OCI-LY1 (cell line): ENCODE measurements around the gene ZMIZ2.
"Not testable (repeated sequence)": the region's sequence is repeated elsewhere in the genome, so short reads cannot be mapped to it uniquely, and the experiment has no call there.

Source experiments
- H2AFZ ChIP-seq: fragments of 200-600 bp; sonication (generic), shearing (Covaris generic); 2 replicates; pipeline ENCODE4 v1.6.0; 2014; ENCODE audit warnings: antibody characterized with exemption, mild to moderate bottlenecking, low read length
- H3F3A ChIP-seq: fragments of 200-600 bp; sonication (generic), shearing (Covaris generic); 2 replicates; pipeline ENCODE4 v1.6.0; 2014; ENCODE audit warnings: mild to moderate bottlenecking, antibody characterized with exemption, low read length, moderate library complexity; ENCODE audit not compliant: insufficient read depth
- H3K27ac ChIP-seq: fragments of 200-600 bp; sonication (generic); 2 replicates; pipeline ENCODE4 v1.5.1; 2014; ENCODE audit warnings: low read length, mixed run types, mild to moderate bottlenecking, low read depth; ENCODE audit not compliant: poor library complexity, severe bottlenecking
- H3K27me3 ChIP-seq: fragments of 200-600 bp; sonication (generic); 2 replicates; pipeline ENCODE4 v1.6.0; 2014; ENCODE audit warnings: antibody characterized with exemption, mild to moderate bottlenecking, low read length, moderate library complexity; ENCODE audit not compliant: insufficient read depth
- H3K36me3 ChIP-seq: fragments of 200-600 bp; sonication (generic); 2 replicates; pipeline ENCODE4 v1.6.1; 2014; ENCODE audit warnings: mild to moderate bottlenecking, antibody characterized with exemption, low read length, moderate library complexity, mixed read lengths; ENCODE audit not compliant: insufficient read depth
- H3K4me1 ChIP-seq: fragments of 200-600 bp; sonication (generic); 2 replicates; pipeline ENCODE4 v1.5.1; 2014; ENCODE audit warnings: mild to moderate bottlenecking, low read length, moderate library complexity; ENCODE audit not compliant: insufficient read depth, severe bottlenecking
- H3K4me2 ChIP-seq: fragments of 200-600 bp; sonication (generic), shearing (Covaris generic); 2 replicates; pipeline ENCODE4 v1.6.1; 2014; ENCODE audit warnings: low read length
- H3K4me3 ChIP-seq: fragments of 200-600 bp; sonication (generic); 2 replicates; pipeline ENCODE4 v1.5.1; 2014; ENCODE audit warnings: low read length, low read depth, mild to moderate bottlenecking, mixed read lengths; ENCODE audit not compliant: poor library complexity, severe bottlenecking
- H3K79me2 ChIP-seq: fragments of 200-600 bp; shearing (Covaris generic); 2 replicates; pipeline ENCODE4 v1.6.1; 2016; ENCODE audit warnings: mixed run types, low read length, mixed read lengths; ENCODE audit not compliant: insufficient read depth
- H3K9ac ChIP-seq: fragments of 200-600 bp; sonication (generic), shearing (Covaris generic); 2 replicates; pipeline ENCODE4 v1.6.1; 2014; ENCODE audit warnings: mild to moderate bottlenecking, low read length, mixed read lengths
- H3K9me2 ChIP-seq: fragments of 200-600 bp; sonication (generic), shearing (Covaris generic); 2 replicates; pipeline ENCODE4 v1.6.1; 2014; ENCODE audit warnings: low read depth, mild to moderate bottlenecking, low read length, mixed read lengths
- H3K9me3 ChIP-seq: fragments of 200-600 bp; shearing (Covaris generic); 2 replicates; pipeline ENCODE4 v1.6.1; 2014; ENCODE audit warnings: low read length, mixed read lengths
- H4K20me1 ChIP-seq: fragments of 200-600 bp; sonication (generic), shearing (Covaris generic); 2 replicates; pipeline ENCODE4 v1.6.0; 2016; ENCODE audit warnings: mild to moderate bottlenecking, low read length; ENCODE audit not compliant: insufficient read depth
- CTCF ChIP-seq: fragments of 200-600 bp; sonication (generic), shearing (Covaris generic); IDR thresholded peaks from 2 replicates; pipeline ENCODE4 v1.5.1; 2017; ENCODE audit warnings: mild to moderate bottlenecking, antibody characterized with exemption, low read length, moderate library complexity, mixed read lengths
- EZH2 ChIP-seq: fragments of 200-600 bp; sonication (generic), shearing (Covaris generic); IDR thresholded peaks from 2 replicates; pipeline ENCODE4 v1.8.0; 2017; ENCODE audit warnings: borderline replicate concordance, mixed run types, mild to moderate bottlenecking, antibody characterized with exemption, low read length, moderate library complexity, mixed read lengths

Gene ZMIZ2

DNA sequence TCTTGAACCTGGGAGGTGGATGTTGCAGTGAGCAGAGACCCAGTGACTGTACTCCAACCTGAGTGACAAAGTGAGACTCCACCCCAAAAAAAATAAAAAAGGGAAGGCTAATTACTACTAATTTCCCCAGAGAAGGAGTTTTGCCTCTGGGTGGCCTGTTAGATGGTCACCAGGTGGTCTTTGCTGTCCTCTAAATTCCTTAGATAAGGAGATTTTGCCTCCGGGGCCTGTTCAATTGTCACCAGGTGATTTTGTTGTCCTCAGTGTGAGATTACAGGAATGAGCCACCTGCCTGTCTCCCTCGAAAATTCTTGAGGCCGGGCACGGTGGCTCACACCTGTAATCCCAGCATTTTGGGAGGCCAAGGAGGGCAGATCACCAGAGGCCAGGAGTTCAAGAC, 24.4 kb upstream of the ZMIZ2 start:
- TF ChIP-seq EZH2 (no peak), CTCF (no peak)
- no peaks in the 10 kb centered on the region for H3K36me3 ChIP-seq
- no peaks in the 10 kb centered on the region for H3F3A ChIP-seq
- H3K4me3 ChIP-seq: no peak overlapping the region
- H3K79me2 ChIP-seq: no peaks in the 10 kb centered on the region
- no peaks in the 10 kb centered on the region for H3K9me2 ChIP-seq
- no peak overlapping the region for H3K27ac ChIP-seq
- H2AFZ ChIP-seq: no peak overlapping the region
- no peak overlapping the region for H3K9ac ChIP-seq
- no peaks in the 10 kb centered on the region for H4K20me1 ChIP-seq
- peaks cover 23% of the 10 kb centered on the region for H3K4me1 ChIP-seq
- H3K9me3 ChIP-seq: peaks cover 13% of the 10 kb centered on the region; the same call in 1 of the 2 replicates
- no peak overlapping the region for H3K4me2 ChIP-seq
- no peaks in the 10 kb centered on the region for H3K27me3 ChIP-seq

DNA sequence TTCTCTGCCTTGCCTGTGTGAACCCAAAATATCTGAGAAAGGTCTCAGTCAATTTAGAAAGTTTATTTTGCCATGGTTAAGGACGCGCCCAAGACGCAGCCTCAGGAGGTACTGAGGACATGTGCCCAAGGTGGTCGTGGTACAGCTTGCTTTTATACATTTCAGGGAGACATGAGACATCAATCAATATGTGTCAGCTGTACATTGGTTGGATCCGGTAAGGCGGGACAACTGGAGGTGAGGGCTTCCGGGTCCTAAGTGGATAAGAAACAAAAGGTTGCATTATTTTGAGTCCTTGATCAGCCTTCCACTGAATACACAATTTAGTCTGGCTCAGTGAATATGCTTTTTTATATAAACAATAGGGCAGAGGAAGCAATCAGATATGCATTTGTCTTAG, 22.4 kb upstream of the ZMIZ2 start:
- H3K9me2 ChIP-seq, H3K79me2 ChIP-seq, H3K4me3 ChIP-seq, H3K4me2 ChIP-seq, H3K9ac ChIP-seq, H4K20me1 ChIP-seq, H2AFZ ChIP-seq, H3K36me3 ChIP-seq, H3K9me3 ChIP-seq, H3F3A ChIP-seq, H3K27ac ChIP-seq, H3K27me3 ChIP-seq: not testable (repeated sequence)
- peaks cover 33% of the 10 kb centered on the region for H3K4me1 ChIP-seq

DNA sequence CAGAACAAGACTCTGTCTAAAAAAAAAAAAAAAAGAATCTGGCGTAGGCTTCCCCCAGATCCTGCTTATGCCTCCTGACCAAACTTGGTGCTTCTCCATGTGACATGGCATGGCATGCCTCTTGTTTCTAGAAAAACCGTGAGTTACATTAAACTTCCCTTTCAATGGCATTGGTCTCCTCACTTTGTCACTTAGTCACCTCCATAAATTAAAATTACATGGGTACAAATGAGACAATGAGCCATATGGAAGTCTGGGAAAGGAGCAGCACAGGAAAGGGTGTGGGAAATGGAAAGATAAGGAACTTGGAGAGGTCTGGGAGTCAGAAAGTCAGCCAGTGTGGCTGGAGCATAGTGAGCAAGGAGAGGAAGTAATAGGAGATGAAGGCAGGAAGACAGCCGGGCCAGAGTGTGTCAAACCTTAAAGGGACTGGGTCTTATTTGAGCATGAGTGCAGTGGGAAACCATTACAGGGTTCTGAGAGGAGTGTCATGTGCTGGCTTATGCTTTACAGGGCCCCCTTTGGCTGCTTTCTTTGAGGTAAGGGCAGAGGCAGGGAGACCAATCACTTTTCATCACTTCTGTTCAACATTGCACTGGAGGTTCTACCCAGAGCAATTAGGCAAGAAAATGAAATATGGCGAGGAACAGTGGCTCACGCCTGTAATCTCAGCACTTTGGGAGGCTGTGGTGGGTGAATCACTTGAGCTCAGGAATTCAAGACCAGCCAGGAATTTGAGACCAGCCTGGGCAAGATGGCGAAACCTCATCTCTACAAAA, 21.3 kb upstream of the ZMIZ2 start:
- Histone ChIP-seq H2AFZ (no peak overlapping the region; the same call in 1 of the 2 replicates), H4K20me1 (no peaks in the 10 kb centered on the region), H3F3A (no peaks in the 10 kb centered on the region), H3K4me1 (peaks cover 33% of the 10 kb centered on the region), H3K9ac (no peak overlapping the region), H3K9me3 (no peaks in the 10 kb centered on the region), H3K79me2 (no peaks in the 10 kb centered on the region), H3K27ac (no peak overlapping the region), H3K4me2 (no peak overlapping the region), H3K9me2 (no peaks in the 10 kb centered on the region), H3K27me3 (no peaks in the 10 kb centered on the region), H3K4me3 (no peak overlapping the region), H3K36me3 (no peaks in the 10 kb centered on the region)
- TF ChIP-seq CTCF (no peak), EZH2 (no peak)

- Histone ChIP-seq H3F3A (no peaks in the 10 kb centered on the region), H3K9me3 (no peaks in the 10 kb centered on the region), H3K4me3 (no peak overlapping the region), H3K36me3 (no peaks in the 10 kb centered on the region), H2AFZ (no peak overlapping the region), H4K20me1 (no peaks in the 10 kb centered on the region), H3K4me2 (no peak overlapping the region), H3K4me1 (peaks cover 33% of the 10 kb centered on the region), H3K79me2 (no peaks in the 10 kb centered on the region), H3K27ac (no peak overlapping the region), H3K27me3 (no peaks in the 10 kb centered on the region), H3K9me2 (no peaks in the 10 kb centered on the region), H3K9ac (no peak overlapping the region)
- TF ChIP-seq EZH2: no peak
- TF ChIP-seq CTCF: no peak
Observed at GRCh38 chr7:44727937-44728262, 20.7 kb upstream of the ZMIZ2 start.
